MM.1S (cell line): Measurements from ENCODE around the gene SPEM2.

Experiments used
- DNase-seq: peaks from one replicate; pipeline ENCODE4 v3.0.0-alpha.2; 2015
- H2AFZ ChIP-seq: fragments of 300-600 bp; sonication (generic); 2 replicates; pipeline ENCODE4 v1.6.0; 2016; ENCODE audit warnings: antibody characterized with exemption, low read length
- H3F3A ChIP-seq: fragments of 300-600 bp; sonication (generic); 2 replicates; pipeline ENCODE4 v1.6.1; 2016; ENCODE audit warnings: mild to moderate bottlenecking, antibody characterized with exemption, low read length, moderate library complexity, mixed read lengths; ENCODE audit not compliant: insufficient read depth
- H3K27ac ChIP-seq: fragments of 300-600 bp; sonication (generic); 2 replicates; pipeline ENCODE4 v1.5.1; 2016; ENCODE audit warnings: mild to moderate bottlenecking, low read length
- H3K27me3 ChIP-seq: fragments of 300-600 bp; sonication (generic); replicated peaks from 2 replicates; pipeline ENCODE4 v1.6.0; 2016; ENCODE audit warnings: low read length; ENCODE audit not compliant: insufficient read depth
- H3K36me3 ChIP-seq: fragments of 300-600 bp; sonication (generic); replicated peaks from 2 replicates; pipeline ENCODE4 v1.6.1; 2016; ENCODE audit warnings: mild to moderate bottlenecking, low read length, mixed read lengths; ENCODE audit not compliant: insufficient read depth
- H3K4me1 ChIP-seq: fragments of 300-600 bp; sonication (generic); 2 replicates; pipeline ENCODE4 v1.6.1; 2016; ENCODE audit warnings: low read length, mixed read lengths
- H3K4me2 ChIP-seq: fragments of 300-600 bp; sonication (generic); 2 replicates; pipeline ENCODE4 v1.6.0; 2016; ENCODE audit warnings: low read depth, low read length
- H3K4me3 ChIP-seq: fragments of 300-600 bp; sonication (generic); 2 replicates; pipeline ENCODE4 v1.5.1; 2016; ENCODE audit warnings: low read length, mixed read lengths
- H3K79me2 ChIP-seq: fragments of 300-600 bp; sonication (generic); 2 replicates; pipeline ENCODE4 v1.6.1; 2016; ENCODE audit warnings: mixed run types, low read length, mixed read lengths
- H3K9ac ChIP-seq: fragments of 300-600 bp; sonication (generic); 2 replicates; pipeline ENCODE4 v1.6.1; 2016; ENCODE audit warnings: low read length, mixed read lengths
- H3K9me2 ChIP-seq: fragments of 300-600 bp; sonication (generic); replicated peaks from 2 replicates; pipeline ENCODE4 v1.6.1; 2016; ENCODE audit warnings: mild to moderate bottlenecking, low read length, mixed read lengths; ENCODE audit not compliant: insufficient read depth
- H3K9me3 ChIP-seq: fragments of 300-600 bp; sonication (generic); replicated peaks from 2 replicates; pipeline ENCODE4 v1.6.1; 2016; ENCODE audit warnings: mild to moderate bottlenecking, low read length, mixed read lengths; ENCODE audit not compliant: insufficient read depth
- H4K20me1 ChIP-seq: fragments of 300-600 bp; sonication (generic); 2 replicates; pipeline ENCODE4 v1.6.1; 2016; ENCODE audit warnings: mild to moderate bottlenecking, low read length, moderate library complexity, mixed read lengths; ENCODE audit not compliant: insufficient read depth
- CTCF ChIP-seq: fragments of 300-600 bp; sonication (generic); IDR thresholded peaks from 2 replicates; pipeline ENCODE4 v1.5.1; 2016; ENCODE audit warnings: antibody characterized with exemption, low read length, mixed read lengths
- EZH2 ChIP-seq: fragments of 300-600 bp; sonication (generic); optimal IDR thresholded peaks from 2 replicates; pipeline ENCODE3; 2017; ENCODE audit warnings: low read depth, mild to moderate bottlenecking, antibody characterized with exemption, low read length, mixed read lengths
- EZH2phosphoT487 ChIP-seq: fragments of 300-600 bp; sonication (generic); IDR thresholded peaks from 2 replicates; pipeline ENCODE4 v1.6.1; 2018; ENCODE audit warnings: antibody characterized with exemption, low read length

SPEM2 gene

GRCh38 chr17:7417056-7417655 lies 8.3 kb upstream of the SPEM2 start:
- no peaks in the 10 kb centered on the region for H4K20me1 ChIP-seq
- H3K79me2 ChIP-seq, result no peaks in the 10 kb centered on the region
- H2AFZ ChIP-seq, result no peak overlapping the region
- no peak overlapping the region for H3K27ac ChIP-seq
- DNase-seq, result no peak
- H3K4me2 ChIP-seq, result no peak overlapping the region
- no peak overlapping the region for H3K9ac ChIP-seq
- no peak overlapping the region for H3K4me3 ChIP-seq
- H3K36me3 ChIP-seq, result no peaks in the 10 kb centered on the region
- H3K27me3 ChIP-seq, result peaks cover 80% of the 10 kb centered on the region
- no peaks in the 10 kb centered on the region for H3K9me3 ChIP-seq
- TF ChIP-seq EZH2, result no peak
- TF ChIP-seq CTCF, result no peak
- TF ChIP-seq EZH2phosphoT487, result no peak
- H3K9me2 ChIP-seq, result no peaks in the 10 kb centered on the region
- no peaks in the 10 kb centered on the region for H3K4me1 ChIP-seq
- no peaks in the 10 kb centered on the region for H3F3A ChIP-seq

- H3K79me2 ChIP-seq, result no peaks in the 10 kb centered on the region
- H3K27ac ChIP-seq, result no peak overlapping the region
- no peak overlapping the region for H2AFZ ChIP-seq
- H3K4me2 ChIP-seq, result no peak overlapping the region
- H3K4me1 ChIP-seq, result no peaks in the 10 kb centered on the region
- H3K9me2 ChIP-seq, result no peaks in the 10 kb centered on the region
- no peaks in the 10 kb centered on the region for H3F3A ChIP-seq
- H3K9ac ChIP-seq, result no peak overlapping the region
- H3K36me3 ChIP-seq, result no peaks in the 10 kb centered on the region
- H4K20me1 ChIP-seq, result no peaks in the 10 kb centered on the region
- H3K4me3 ChIP-seq, result no peak overlapping the region
- TF ChIP-seq EZH2, result no peak
- no peak for TF ChIP-seq EZH2phosphoT487
- no peak for TF ChIP-seq CTCF
- H3K27me3 ChIP-seq, result peaks cover 67% of the 10 kb centered on the region
- H3K9me3 ChIP-seq, result no peaks in the 10 kb centered on the region
- no peak for DNase-seq
Observed at GRCh38 chr17:7418472-7419152, 6.8 kb upstream of the SPEM2 start.

GRCh38 chr17:7419819-7420610 lies 5.4 kb upstream of the SPEM2 start, which contains the start of gene SPEM1:
TSS of gene SPEM1 (plus strand) at chr17:7420324. CDS start at chr17:7420385, 61 bp downstream.
- Histone ChIP-seq H3K4me3 (no peak within 1 kb of the TSS), H3K9ac (no peak within 1 kb of the TSS)

More at GRCh38 chr17:7419819-7420610, 5.4 kb upstream of the SPEM2 start, which contains the start of gene SPEM1:
- Histone ChIP-seq H4K20me1 (no peaks in the 10 kb centered on the region), H3K4me1 (no peaks in the 10 kb centered on the region), H3K27me3 (peaks cover 67% of the 10 kb centered on the region), H3F3A (no peaks in the 10 kb centered on the region), H2AFZ (no peak within 1 kb of the TSS), H3K27ac (no peak within 1 kb of the TSS), H3K9me2 (no peaks in the 10 kb centered on the region), H3K9me3 (no peaks in the 10 kb centered on the region), H3K4me2 (no peak within 1 kb of the TSS), H3K36me3 (no peaks in the 10 kb centered on the region), H3K79me2 (no peaks in the 10 kb centered on the region)
- TF ChIP-seq EZH2phosphoT487, result no peak
- TF ChIP-seq CTCF, result no peak
- TF ChIP-seq EZH2, result no peak
- DNase-seq, result no peak
